Measurements from ENCODE around the gene CA10. TPM values are rescaled to one million over a fixed set of nuclear protein-coding genes. Genes with fewer than 3 reads are reported as not detected.

The CA10 gene
- total and polyA plus RNA-seq, 2 experiments from 2014 or later, result not detected

DNA sequence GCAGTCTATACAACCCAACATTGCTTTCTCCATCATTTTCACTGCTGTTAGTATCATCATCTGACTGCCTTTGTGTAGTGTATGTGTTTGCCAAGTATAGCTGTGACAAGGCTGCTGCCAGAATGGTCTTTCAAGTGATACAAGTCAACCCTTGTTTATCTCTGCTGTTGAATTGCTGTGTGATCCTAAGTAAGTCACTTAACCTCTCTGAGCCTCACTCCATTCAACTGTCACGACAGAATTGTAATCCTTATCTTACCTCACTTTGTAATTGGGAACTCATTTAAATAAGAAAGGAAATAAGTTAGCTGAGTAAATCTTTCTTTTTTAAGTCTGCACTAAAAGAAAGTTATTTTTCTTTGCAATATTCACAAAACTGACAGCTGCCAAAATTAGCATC, 340.6 kb downstream of the CA10 start:
- no peak for DNase-seq
- Histone ChIP-seq H3K4me1 (ENCODE audit: insufficient read depth) (no peaks in the 10 kb centered on the region), H3K27me3 (replicated peaks; ENCODE audit: insufficient read depth) (no peaks in the 10 kb centered on the region), H3K9me2 (ENCODE audit: insufficient read depth) (no peaks in the 10 kb centered on the region), H2AFZ (no peak overlapping the region), H3F3A (ENCODE audit: insufficient read depth) (no peaks in the 10 kb centered on the region), H3K36me3 (ENCODE audit: low read depth) (no peaks in the 10 kb centered on the region), H3K4me2 (ENCODE audit: unreplicated experiment) (no peak overlapping the region), H3K4me3 (no peak overlapping the region), H3K9ac (no peak overlapping the region), H4K20me1 (ENCODE audit: insufficient read depth) (no peaks in the 10 kb centered on the region), H3K27ac (no peak overlapping the region), H3K9me3 (ENCODE audit: low read depth) (no peaks in the 10 kb centered on the region), H3K79me2 (ENCODE audit: insufficient read depth) (no peaks in the 10 kb centered on the region)
- in situ Hi-C loops (cut with MboI), result no loop called here
- TF ChIP-seq EZH2 (IDR thresholded peaks at IDR 0.05; ENCODE audit: insufficient read depth, poor library complexity, severe bottlenecking) (no peak), EZH2phosphoT487 (IDR thresholded peaks at IDR 0.05; ENCODE audit: insufficient read depth, low read depth) (no peak)
- WGBS, 2 experiments (ENCODE audit: low coverage in 1 of 2, low lambda C conversion rate in 2 of 2, missing lambda C conversion rate in 2 of 2), result 0% methylated on average over 1 of the region's 1 CpG

DNA sequence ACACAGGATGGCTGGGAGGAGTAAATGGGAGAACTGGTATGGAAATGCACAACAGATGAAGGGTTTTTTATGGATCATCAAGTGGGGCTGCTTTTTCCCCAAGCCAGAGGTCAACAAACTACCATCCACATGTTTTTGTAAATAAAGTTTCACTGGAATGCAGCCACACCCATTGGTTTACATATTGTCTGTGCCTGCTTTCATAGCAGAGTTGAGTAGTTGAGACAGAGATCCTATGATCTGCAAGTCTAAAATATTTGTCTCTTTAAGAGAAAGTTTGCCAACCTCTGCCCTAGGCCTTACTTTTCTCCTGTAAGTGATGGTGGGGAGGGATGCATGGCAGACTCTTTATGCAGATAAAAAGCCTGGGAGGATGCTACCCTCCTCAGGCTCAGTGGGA, 341.4 kb downstream of the CA10 start:
- no peaks in the 10 kb centered on the region for H3F3A ChIP-seq (ENCODE audit: insufficient read depth)
- H2AFZ ChIP-seq, result no peak overlapping the region
- H3K27me3 ChIP-seq (replicated peaks; ENCODE audit: insufficient read depth), result no peaks in the 10 kb centered on the region
- H3K9me3 ChIP-seq (ENCODE audit: low read depth), result no peaks in the 10 kb centered on the region
- TF ChIP-seq EZH2 (IDR thresholded peaks at IDR 0.05; ENCODE audit: insufficient read depth, poor library complexity, severe bottlenecking), result no peak
- no peak for TF ChIP-seq EZH2phosphoT487 (IDR thresholded peaks at IDR 0.05; ENCODE audit: insufficient read depth, low read depth)
- H3K4me2 ChIP-seq (ENCODE audit: unreplicated experiment), result no peak overlapping the region
- no peaks in the 10 kb centered on the region for H3K4me1 ChIP-seq (ENCODE audit: insufficient read depth)
- H3K9ac ChIP-seq, result no peak overlapping the region
- in situ Hi-C loops (cut with MboI), result no loop called here
- H3K36me3 ChIP-seq (ENCODE audit: low read depth), result no peaks in the 10 kb centered on the region
- H3K79me2 ChIP-seq (ENCODE audit: insufficient read depth), result no peaks in the 10 kb centered on the region
- no peak overlapping the region for H3K4me3 ChIP-seq
- no peaks in the 10 kb centered on the region for H4K20me1 ChIP-seq (ENCODE audit: insufficient read depth)
- no peak for DNase-seq
- H3K27ac ChIP-seq, result no peak overlapping the region
- H3K9me2 ChIP-seq (ENCODE audit: insufficient read depth), result no peaks in the 10 kb centered on the region

DNA sequence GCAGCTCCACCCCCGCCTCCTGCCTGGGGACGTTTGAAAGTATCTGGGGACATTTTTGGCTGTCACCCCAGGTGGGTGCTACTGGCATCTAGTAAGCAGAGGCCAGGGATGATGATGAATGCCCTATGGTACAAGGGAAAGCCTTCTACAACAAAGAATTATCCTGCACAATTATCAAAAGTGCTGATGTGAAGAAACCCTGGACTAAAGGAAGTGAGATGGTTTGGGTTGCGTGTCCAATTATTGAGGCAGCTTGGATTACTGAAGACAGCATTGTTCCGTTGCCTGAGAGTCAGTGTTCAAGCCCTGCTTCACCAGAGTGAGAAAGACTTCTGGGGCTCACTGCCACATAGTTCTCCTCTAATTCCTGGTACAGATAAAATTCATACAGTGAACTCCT, 343.4 kb downstream of the CA10 start:
- H3K79me2 ChIP-seq (ENCODE audit: insufficient read depth), result no peaks in the 10 kb centered on the region
- H3K27me3 ChIP-seq (replicated peaks; ENCODE audit: insufficient read depth), result no peaks in the 10 kb centered on the region
- no peaks in the 10 kb centered on the region for H3F3A ChIP-seq (ENCODE audit: insufficient read depth)
- no peaks in the 10 kb centered on the region for H3K4me1 ChIP-seq (ENCODE audit: insufficient read depth)
- DNase-seq, result no peak
- H2AFZ ChIP-seq, result no peak overlapping the region
- TF ChIP-seq EZH2phosphoT487 (IDR thresholded peaks at IDR 0.05; ENCODE audit: insufficient read depth, low read depth), result no peak
- TF ChIP-seq EZH2 (IDR thresholded peaks at IDR 0.05; ENCODE audit: insufficient read depth, poor library complexity, severe bottlenecking), result no peak
- H3K9me2 ChIP-seq (ENCODE audit: insufficient read depth), result no peaks in the 10 kb centered on the region
- no peak overlapping the region for H3K9ac ChIP-seq
- no peaks in the 10 kb centered on the region for H3K9me3 ChIP-seq (ENCODE audit: low read depth)
- H3K27ac ChIP-seq, result no peak overlapping the region
- no peaks in the 10 kb centered on the region for H3K36me3 ChIP-seq (ENCODE audit: low read depth)
- H4K20me1 ChIP-seq (ENCODE audit: insufficient read depth), result no peaks in the 10 kb centered on the region
- no peak overlapping the region for H3K4me2 ChIP-seq (ENCODE audit: unreplicated experiment)
- H3K4me3 ChIP-seq, result no peak overlapping the region
- in situ Hi-C loops (cut with MboI), result no loop called here
- 4 to 8% methylated on average over 4 of the region's 4 CpGs for WGBS, 2 experiments (ENCODE audit: low coverage in 1 of 2, low lambda C conversion rate in 2 of 2, missing lambda C conversion rate in 2 of 2)

DNA sequence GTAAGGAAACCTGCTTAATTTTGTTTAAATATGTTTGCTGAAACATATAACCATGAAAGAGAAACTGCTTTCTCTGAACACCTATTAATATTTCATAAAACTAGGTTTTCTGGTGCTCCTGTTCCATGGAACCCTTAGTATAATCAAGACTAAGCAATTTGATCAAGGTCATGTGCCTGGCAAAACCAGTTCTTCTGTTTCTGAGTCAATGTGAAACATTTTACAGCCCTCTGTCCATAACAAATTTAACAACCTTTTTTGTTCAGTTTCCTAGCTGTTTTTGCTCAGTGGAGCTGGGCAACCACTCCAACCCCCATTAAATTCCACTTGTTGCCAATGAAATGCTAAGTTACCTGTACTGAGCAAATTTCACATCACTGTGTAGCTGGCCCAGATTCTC, 344.0 kb downstream of the CA10 start:
- no peaks in the 10 kb centered on the region for H3K4me1 ChIP-seq (ENCODE audit: insufficient read depth)
- no peaks in the 10 kb centered on the region for H3F3A ChIP-seq (ENCODE audit: insufficient read depth)
- H3K9ac ChIP-seq, result no peak overlapping the region
- no peak overlapping the region for H3K4me3 ChIP-seq
- H3K4me2 ChIP-seq (ENCODE audit: unreplicated experiment), result no peak overlapping the region
- H3K9me3 ChIP-seq (ENCODE audit: low read depth), result no peaks in the 10 kb centered on the region
- TF ChIP-seq EZH2 (IDR thresholded peaks at IDR 0.05; ENCODE audit: insufficient read depth, poor library complexity, severe bottlenecking) (no peak), EZH2phosphoT487 (IDR thresholded peaks at IDR 0.05; ENCODE audit: insufficient read depth, low read depth) (no peak)
- H3K27me3 ChIP-seq (replicated peaks; ENCODE audit: insufficient read depth), result no peaks in the 10 kb centered on the region
- no peak overlapping the region for H2AFZ ChIP-seq
- no peaks in the 10 kb centered on the region for H3K79me2 ChIP-seq (ENCODE audit: insufficient read depth)
- in situ Hi-C loops (cut with MboI), result no loop called here
- H3K36me3 ChIP-seq (ENCODE audit: low read depth), result no peaks in the 10 kb centered on the region
- H3K9me2 ChIP-seq (ENCODE audit: insufficient read depth), result no peaks in the 10 kb centered on the region
- H3K27ac ChIP-seq, result no peak overlapping the region
- no peaks in the 10 kb centered on the region for H4K20me1 ChIP-seq (ENCODE audit: insufficient read depth)
- no peak for DNase-seq

DNA sequence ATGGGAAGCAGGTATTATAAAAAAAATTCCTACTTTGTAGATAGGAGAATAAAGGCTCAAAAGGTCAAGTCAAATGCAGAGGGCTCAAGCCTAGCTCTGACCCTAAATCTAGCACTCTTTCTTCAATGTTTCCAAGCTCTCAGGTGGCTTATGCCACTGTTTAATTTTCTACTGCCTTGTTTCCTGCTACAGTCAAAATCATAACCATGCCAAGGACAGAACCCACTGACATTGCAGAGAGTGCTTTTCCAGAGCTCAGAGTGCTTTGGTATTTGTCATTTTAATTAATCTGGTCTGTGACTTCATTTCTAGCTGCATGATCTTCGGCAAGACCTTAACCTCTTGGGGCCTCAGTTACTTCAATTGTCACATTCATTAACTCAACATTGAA, 344.7 kb downstream of the CA10 start:
- Histone ChIP-seq H4K20me1 (ENCODE audit: insufficient read depth) (no peaks in the 10 kb centered on the region), H3K4me2 (ENCODE audit: unreplicated experiment) (no peak overlapping the region), H3K4me1 (ENCODE audit: insufficient read depth) (no peaks in the 10 kb centered on the region), H3K4me3 (no peak overlapping the region), H3K9ac (no peak overlapping the region), H2AFZ (no peak overlapping the region), H3K79me2 (ENCODE audit: insufficient read depth) (no peaks in the 10 kb centered on the region), H3K9me2 (ENCODE audit: insufficient read depth) (no peaks in the 10 kb centered on the region), H3K27me3 (replicated peaks; ENCODE audit: insufficient read depth) (no peaks in the 10 kb centered on the region), H3K9me3 (ENCODE audit: low read depth) (no peaks in the 10 kb centered on the region), H3K27ac (no peak overlapping the region), H3K36me3 (ENCODE audit: low read depth) (no peaks in the 10 kb centered on the region), H3F3A (ENCODE audit: insufficient read depth) (no peaks in the 10 kb centered on the region)
- in situ Hi-C loops (cut with MboI), result no loop called here
- no peak for DNase-seq
- 4 to 6% methylated on average over 1 of the region's 1 CpG for WGBS, 2 experiments (ENCODE audit: low coverage in 1 of 2, low lambda C conversion rate in 2 of 2, missing lambda C conversion rate in 2 of 2)
- TF ChIP-seq EZH2 (IDR thresholded peaks at IDR 0.05; ENCODE audit: insufficient read depth, poor library complexity, severe bottlenecking) (no peak), EZH2phosphoT487 (IDR thresholded peaks at IDR 0.05; ENCODE audit: insufficient read depth, low read depth) (no peak)
